Ishikawa (cell line): ENCODE results near the gene DGKQ.

Experiments
- CEBPB ChIP-seq: IDR thresholded peaks from 2 replicates; pipeline ENCODE4 v1.6.1; 2012
- CREB1 ChIP-seq: IDR thresholded peaks from 2 replicates; pipeline ENCODE4 v1.6.1; 2012; ENCODE audit warnings: low read depth
- EP300 ChIP-seq: IDR thresholded peaks from 2 replicates; pipeline ENCODE4 v1.6.1; 2012; ENCODE audit warnings: borderline replicate concordance
- FOXM1 ChIP-seq: IDR thresholded peaks from 2 replicates; pipeline ENCODE4 v1.6.1; 2012; ENCODE audit warnings: low read depth, borderline replicate concordance
- MAX ChIP-seq: IDR thresholded peaks from 2 replicates; pipeline ENCODE4 v1.6.1; 2012
- RAD21 ChIP-seq: IDR thresholded peaks from 2 replicates; pipeline ENCODE4 v1.6.1; 2012; ENCODE audit warnings: low read depth
- REST ChIP-seq: IDR thresholded peaks from 2 replicates; pipeline ENCODE4 v1.6.1; 2012; ENCODE audit warnings: low read depth, mild to moderate bottlenecking
- TAF1 ChIP-seq: IDR thresholded peaks from 2 replicates; pipeline ENCODE4 v1.6.1; 2012; ENCODE audit warnings: low read depth, mild to moderate bottlenecking
- TCF12 ChIP-seq: IDR thresholded peaks from 2 replicates; pipeline ENCODE4 v1.6.1; 2012; ENCODE audit warnings: low read depth
- TEAD4 ChIP-seq: IDR thresholded peaks from 2 replicates; pipeline ENCODE4 v1.6.1; 2012
- USF1 ChIP-seq: IDR thresholded peaks from 2 replicates; pipeline ENCODE4 v1.6.1; 2012
- YY1 ChIP-seq: IDR thresholded peaks from 2 replicates; pipeline ENCODE4 v1.6.1; 2012; ENCODE audit warnings: low read depth
- ZBTB7A ChIP-seq: IDR thresholded peaks from 2 replicates; pipeline ENCODE4 v1.6.1; 2012; ENCODE audit warnings: low read depth

- TF ChIP-seq EP300 (no peak), TAF1 (no peak), MAX (no peak), REST (no peak), YY1 (no peak), CEBPB (no peak), TEAD4 (no peak), RAD21 (no peak), FOXM1 (no peak), USF1 (no peak), ZBTB7A (no peak), TCF12 (no peak), CREB1 (no peak)
Measured at GRCh38 chr4:962231-963208, 10.8 kb downstream of the DGKQ start.
